ENCODE results near the gene BAIAP2L1. TPM values are rescaled to one million over a fixed set of nuclear protein-coding genes. Genes with fewer than 3 reads are reported as not detected.
"Not testable (repeated sequence)": the region's sequence is repeated elsewhere in the genome, so short reads cannot be mapped to it uniquely, and the experiment has no call there.

BAIAP2L1 gene
- total RNA-seq, 1 donor from 2014 or later: 35.1 TPM

DNA sequence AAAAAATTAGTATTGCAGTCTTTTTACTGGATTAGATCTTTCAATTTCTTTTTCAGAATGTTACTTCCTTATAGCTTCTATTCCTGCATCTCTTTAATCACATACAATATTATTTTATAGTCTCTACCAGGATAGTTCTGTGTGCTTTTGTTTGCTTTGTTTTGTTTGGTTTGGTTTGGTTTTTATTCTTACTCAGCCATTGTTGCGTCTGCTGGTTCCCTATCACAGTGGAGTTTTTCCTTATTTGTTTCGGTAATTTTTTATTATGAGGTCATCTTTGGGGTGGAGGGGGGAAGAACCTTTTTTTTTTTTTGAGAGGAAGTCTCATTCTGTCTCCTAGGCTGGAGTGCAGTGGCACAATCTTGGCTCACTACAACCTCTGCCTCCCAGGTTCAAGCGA, 9.0 kb upstream of the BAIAP2L1 start:
- Histone ChIP-seq H3K4me3 (no peak overlapping the region), H3K9me3 (ENCODE audit: low read depth) (no peaks in the 10 kb centered on the region), H3K4me2 (no peak overlapping the region), H3K79me2 (ENCODE audit: low read depth) (no peaks in the 10 kb centered on the region), H3F3A (ENCODE audit: low read depth) (no peaks in the 10 kb centered on the region), H3K36me3 (no peaks in the 10 kb centered on the region), H3K27me3 (no peaks in the 10 kb centered on the region), H3K4me1 (no peaks in the 10 kb centered on the region), H2AFZ (replicated peaks) (no peak overlapping the region), H3K9ac (no peak overlapping the region), H4K20me1 (ENCODE audit: low read depth) (no peaks in the 10 kb centered on the region), H3K27ac (no peak overlapping the region)
- H3K9me3 Mint-ChIP-seq: no peaks in the 10 kb centered on the region
- TF ChIP-seq EZH2phosphoT487 (IDR thresholded peaks at IDR 0.05) (no peak), EZH2 (IDR thresholded peaks at IDR 0.05) (no peak)
- TF ChIP-seq, protein P1, sequence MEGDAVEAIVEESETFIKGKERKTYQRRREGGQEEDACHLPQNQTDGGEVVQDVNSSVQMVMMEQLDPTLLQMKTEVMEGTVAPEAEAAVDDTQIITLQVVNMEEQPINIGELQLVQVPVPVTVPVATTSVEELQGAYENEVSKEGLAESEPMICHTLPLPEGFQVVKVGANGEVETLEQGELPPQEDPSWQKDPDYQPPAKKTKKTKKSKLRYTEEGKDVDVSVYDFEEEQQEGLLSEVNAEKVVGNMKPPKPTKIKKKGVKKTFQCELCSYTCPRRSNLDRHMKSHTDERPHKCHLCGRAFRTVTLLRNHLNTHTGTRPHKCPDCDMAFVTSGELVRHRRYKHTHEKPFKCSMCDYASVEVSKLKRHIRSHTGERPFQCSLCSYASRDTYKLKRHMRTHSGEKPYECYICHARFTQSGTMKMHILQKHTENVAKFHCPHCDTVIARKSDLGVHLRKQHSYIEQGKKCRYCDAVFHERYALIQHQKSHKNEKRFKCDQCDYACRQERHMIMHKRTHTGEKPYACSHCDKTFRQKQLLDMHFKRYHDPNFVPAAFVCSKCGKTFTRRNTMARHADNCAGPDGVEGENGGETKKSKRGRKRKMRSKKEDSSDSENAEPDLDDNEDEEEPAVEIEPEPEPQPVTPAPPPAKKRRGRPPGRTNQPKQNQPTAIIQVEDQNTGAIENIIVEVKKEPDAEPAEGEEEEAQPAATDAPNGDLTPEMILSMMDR (IDR thresholded peaks at IDR 0.05): no peak
- H3K27ac Mint-ChIP-seq: no peak overlapping the region
- H3K4me3 Mint-ChIP-seq: no peak overlapping the region
- no peaks in the 10 kb centered on the region for H3K36me3 Mint-ChIP-seq
- H3K27me3 Mint-ChIP-seq (ENCODE audit: insufficient read depth, low read depth): peaks cover 3% of the 10 kb centered on the region
- no peak for DNase-seq (ENCODE audit: low spot score)
- no peaks in the 10 kb centered on the region for H3K4me1 Mint-ChIP-seq

DNA sequence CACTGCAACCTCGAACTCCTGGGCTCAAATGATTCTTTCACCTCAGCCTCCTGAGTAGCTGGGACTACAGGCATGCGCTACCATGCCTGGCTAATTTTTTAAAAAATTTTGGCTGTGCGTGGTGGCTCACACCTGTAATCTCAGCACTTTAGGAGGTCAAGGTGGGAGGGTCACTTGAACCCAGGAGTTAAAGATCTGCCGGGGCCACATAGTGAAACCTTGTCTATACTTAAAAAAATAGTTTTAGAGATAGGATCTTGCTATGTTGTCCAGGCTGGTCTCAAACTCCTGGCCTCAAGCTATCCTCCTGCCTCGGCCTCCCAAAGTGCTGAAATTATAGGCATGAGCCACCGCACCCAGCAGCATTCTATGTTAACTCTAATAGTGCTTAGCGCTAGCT, 7.3 kb upstream of the BAIAP2L1 start:
- not testable (repeated sequence) for H3K27me3 ChIP-seq; H4K20me1 ChIP-seq (ENCODE audit: low read depth); H3K4me2 ChIP-seq; H3F3A ChIP-seq (ENCODE audit: low read depth); H3K36me3 Mint-ChIP-seq; H3K4me3 ChIP-seq; H3K79me2 ChIP-seq (ENCODE audit: low read depth); H3K27ac Mint-ChIP-seq; H2AFZ ChIP-seq (replicated peaks); H3K9me3 ChIP-seq (ENCODE audit: low read depth); H3K27me3 Mint-ChIP-seq (ENCODE audit: insufficient read depth, low read depth); H3K9ac ChIP-seq; H3K4me1 ChIP-seq; DNase-seq (ENCODE audit: low spot score); H3K4me1 Mint-ChIP-seq; H3K4me3 Mint-ChIP-seq; H3K27ac ChIP-seq; H3K9me3 Mint-ChIP-seq; H3K36me3 ChIP-seq

- Histone ChIP-seq H3K27me3 (no peaks in the 10 kb centered on the region), H3K79me2 (ENCODE audit: low read depth) (no peaks in the 10 kb centered on the region), H4K20me1 (ENCODE audit: low read depth) (no peaks in the 10 kb centered on the region), H3K36me3 (no peaks in the 10 kb centered on the region), H3K4me3 (no peak overlapping the region), H3K4me1 (no peaks in the 10 kb centered on the region), H3K9ac (no peak overlapping the region), H3F3A (ENCODE audit: low read depth) (peaks cover 1% of the 10 kb centered on the region), H3K9me3 (ENCODE audit: low read depth) (no peaks in the 10 kb centered on the region), H3K4me2 (no peak overlapping the region), H2AFZ (replicated peaks) (no peak overlapping the region), H3K27ac (no peak overlapping the region)
- no peak for TF ChIP-seq EZH2 (IDR thresholded peaks at IDR 0.05)
- no peak for TF ChIP-seq EZH2phosphoT487 (IDR thresholded peaks at IDR 0.05)
- TF ChIP-seq, protein P1 (IDR thresholded peaks at IDR 0.05): no peak
- Mint-ChIP-seq H3K27ac (no peak overlapping the region), H3K27me3 (ENCODE audit: insufficient read depth, low read depth) (peaks cover 12% of the 10 kb centered on the region), H3K4me1 (no peaks in the 10 kb centered on the region), H3K36me3 (no peaks in the 10 kb centered on the region), H3K4me3 (no peak overlapping the region), H3K9me3 (no peaks in the 10 kb centered on the region)
- DNase-seq (ENCODE audit: low spot score): no peak
Measured at GRCh38 chr7:98406827-98407226, 5.9 kb upstream of the BAIAP2L1 start.

DNA sequence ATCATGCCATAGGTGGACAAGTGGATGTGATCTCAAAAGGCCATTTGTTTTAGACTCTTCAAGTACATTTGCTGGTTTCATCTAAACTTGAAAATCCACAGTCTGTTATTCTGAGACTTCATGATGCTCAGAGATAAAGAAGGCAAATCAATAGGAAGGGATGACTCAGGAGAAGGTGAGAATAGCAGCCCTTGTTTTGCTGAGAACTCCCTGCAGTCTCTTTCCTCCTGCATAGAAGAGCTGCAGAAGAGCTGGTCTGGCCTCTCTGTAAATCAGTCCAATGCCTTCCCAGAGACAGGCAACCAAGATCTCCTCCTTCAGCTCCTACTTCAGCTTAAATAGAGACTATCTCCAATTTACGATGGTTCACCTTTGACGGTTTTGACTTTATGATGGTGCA, 4.0 kb upstream of the BAIAP2L1 start:
- H3K4me3 ChIP-seq: no peak overlapping the region
- H3K27me3 ChIP-seq: no peaks in the 10 kb centered on the region
- H3K4me3 Mint-ChIP-seq: no peak overlapping the region
- no peaks in the 10 kb centered on the region for H3K36me3 ChIP-seq
- DNase-seq (ENCODE audit: low spot score): no peak
- H4K20me1 ChIP-seq (ENCODE audit: low read depth): peaks cover 2% of the 10 kb centered on the region
- H3F3A ChIP-seq (ENCODE audit: low read depth): peaks cover 15% of the 10 kb centered on the region
- peaks cover 2% of the 10 kb centered on the region for H3K79me2 ChIP-seq (ENCODE audit: low read depth)
- TF ChIP-seq EZH2phosphoT487 (IDR thresholded peaks at IDR 0.05): no peak
- no peak for TF ChIP-seq EZH2 (IDR thresholded peaks at IDR 0.05)
- TF ChIP-seq, protein P1 (IDR thresholded peaks at IDR 0.05): no peak
- H3K27ac ChIP-seq: no peak overlapping the region
- H3K9me3 ChIP-seq (ENCODE audit: low read depth): no peaks in the 10 kb centered on the region
- H3K27me3 Mint-ChIP-seq (ENCODE audit: insufficient read depth, low read depth): peaks cover 15% of the 10 kb centered on the region
- no peaks in the 10 kb centered on the region for H3K4me1 ChIP-seq
- no peaks in the 10 kb centered on the region for H3K9me3 Mint-ChIP-seq
- H3K4me1 Mint-ChIP-seq: peaks cover 1% of the 10 kb centered on the region
- no peak overlapping the region for H3K9ac ChIP-seq
- H2AFZ ChIP-seq (replicated peaks): no peak overlapping the region
- H3K27ac Mint-ChIP-seq: no peak overlapping the region
- no peaks in the 10 kb centered on the region for H3K36me3 Mint-ChIP-seq
- no peak overlapping the region for H3K4me2 ChIP-seq
